Stimulated activated CD8-positive, alpha-beta memory T cell treated with anti-CD3 and anti-CD28 coated beads, Interleukin-15, amount 100 ng/mL, for 24 hours (primary cell): ENCODE results near the gene TRPM2.

Experiments
- DNase-seq: peaks from one replicate; pipeline ENCODE4 v3.0.0-alpha.2; 2020; ENCODE audit warnings: low read depth

The TRPM2 gene

GRCh38 chr21:44322621-44323325, 30.6 kb upstream of the TRPM2 start:
- no peak for DNase-seq

DNA sequence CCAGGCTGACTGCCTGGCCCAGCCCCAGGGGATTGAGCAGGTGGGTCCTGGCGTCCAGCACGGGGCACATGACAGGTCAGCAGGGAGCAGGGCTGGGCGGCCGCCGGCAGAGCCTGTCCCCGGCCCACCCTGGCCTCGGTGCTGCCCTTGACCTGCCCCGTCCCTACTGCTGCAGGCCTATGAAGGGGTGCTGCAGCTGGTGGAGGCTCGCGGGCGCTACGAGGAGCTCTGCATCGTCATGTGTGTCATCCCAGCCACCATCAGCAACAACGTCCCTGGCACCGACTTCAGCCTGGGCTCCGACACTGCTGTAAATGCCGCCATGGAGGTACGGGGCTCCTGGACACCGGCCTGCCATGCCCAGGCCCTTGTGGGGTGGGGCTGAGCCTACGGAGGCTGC, 29.8 kb upstream of the TRPM2 start:
- DNase-seq: no peak

DNA sequence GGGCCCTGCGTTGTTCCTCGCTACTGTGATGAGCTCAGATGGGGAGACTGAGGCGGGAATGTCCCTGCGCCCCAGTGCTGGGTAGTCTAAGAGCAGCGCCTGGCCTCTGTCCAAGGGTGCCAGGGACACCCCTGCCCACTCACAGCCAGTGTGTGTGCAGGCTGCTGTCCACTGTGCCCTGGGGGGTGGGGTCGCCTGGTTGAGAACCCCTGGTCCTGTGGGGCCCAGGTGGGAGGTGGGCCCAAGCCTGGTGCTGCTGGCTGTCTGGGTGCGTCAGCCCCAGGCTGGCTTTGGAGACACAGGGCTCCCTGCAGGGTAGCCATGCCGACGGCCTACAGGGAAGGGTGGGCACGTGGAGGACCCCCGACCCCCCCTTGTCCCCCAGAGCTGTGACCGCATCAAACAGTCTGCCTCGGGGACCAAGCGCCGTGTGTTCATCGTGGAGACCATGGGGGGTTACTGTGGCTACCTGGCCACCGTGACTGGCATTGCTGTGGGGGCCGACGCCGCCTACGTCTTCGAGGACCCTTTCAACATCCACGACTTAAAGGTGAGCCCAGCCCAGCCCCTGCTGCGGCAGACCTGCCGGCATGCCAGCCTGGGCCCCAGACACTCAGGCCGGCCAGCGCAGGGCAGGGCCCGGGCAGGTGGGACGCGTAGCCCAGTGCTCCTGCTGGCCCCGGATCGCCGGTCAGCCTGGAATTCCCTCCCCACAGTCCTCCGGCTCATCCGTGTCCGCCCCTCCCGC, 29.1 kb upstream of the TRPM2 start:
- DNase-seq: no peak

GRCh38 chr21:44324854-44325107, 28.6 kb upstream of the TRPM2 start:
- no peak for DNase-seq

GRCh38 chr21:44325386-44326271, 27.8 kb upstream of the TRPM2 start:
- no peak for DNase-seq

DNA sequence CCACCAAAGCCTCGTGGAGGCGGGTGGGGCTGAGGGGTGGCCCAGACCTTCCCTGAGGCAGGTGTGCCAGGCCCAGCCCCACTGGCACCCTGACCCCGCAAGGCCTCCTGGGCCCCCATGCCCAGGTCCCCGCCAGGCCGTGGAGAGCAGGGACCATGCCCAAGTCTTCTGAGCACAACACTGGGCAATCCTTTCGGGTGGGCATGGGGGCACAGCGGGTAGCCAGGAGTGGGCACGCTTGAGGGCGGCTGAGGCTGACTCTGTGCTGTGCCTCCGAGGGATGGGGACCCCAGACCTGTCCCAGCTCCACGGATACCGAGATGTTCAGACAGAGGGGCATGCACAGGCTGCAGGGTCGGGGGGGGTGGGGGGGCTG, 27.2 kb upstream of the TRPM2 start:
- no peak for DNase-seq

DNA sequence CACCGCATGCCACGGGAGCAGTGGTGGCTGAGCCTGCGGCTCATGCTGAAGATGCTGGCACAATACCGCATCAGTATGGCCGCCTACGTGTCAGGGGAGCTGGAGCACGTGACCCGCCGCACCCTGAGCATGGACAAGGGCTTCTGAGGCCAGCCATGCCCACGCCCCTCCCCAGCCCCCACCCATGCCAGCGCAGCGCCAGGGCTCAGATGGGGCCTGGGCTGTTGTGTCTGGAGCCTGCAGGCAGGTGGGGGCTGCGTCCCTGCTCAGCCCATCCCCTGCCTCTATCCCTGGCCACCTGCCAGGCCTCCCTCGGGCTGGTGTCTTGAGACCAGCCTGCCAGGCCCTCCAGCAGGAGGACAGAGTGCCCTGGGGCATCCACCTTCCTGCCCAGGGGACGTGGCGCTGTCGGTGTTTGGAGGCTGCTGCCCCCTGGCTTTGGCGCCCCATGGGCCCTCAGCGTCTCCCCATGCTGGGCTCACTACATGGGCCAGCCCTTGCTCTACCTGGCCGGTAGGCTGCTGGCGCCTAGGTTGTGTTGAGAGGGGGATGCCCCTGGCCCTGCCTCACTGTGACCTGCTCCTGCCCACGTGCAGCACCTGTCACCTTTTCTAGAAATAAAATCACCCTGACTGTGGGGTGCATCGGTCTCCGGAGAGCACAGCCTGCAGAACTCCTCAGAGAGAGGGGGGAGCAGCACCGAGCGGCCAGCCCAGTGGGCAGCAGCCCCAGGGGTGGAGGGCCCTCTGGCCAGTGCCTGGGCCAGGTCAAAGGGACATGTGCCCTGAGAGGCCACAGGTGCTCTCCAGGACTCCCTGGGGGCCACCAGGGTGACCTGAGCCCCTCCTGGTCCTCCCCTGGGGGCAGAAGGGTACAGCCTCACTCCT, 26.5 kb upstream of the TRPM2 start:
- no peak for DNase-seq

GRCh38 chr21:44327603-44327974, 25.8 kb upstream of the TRPM2 start:
- no peak for DNase-seq

DNA sequence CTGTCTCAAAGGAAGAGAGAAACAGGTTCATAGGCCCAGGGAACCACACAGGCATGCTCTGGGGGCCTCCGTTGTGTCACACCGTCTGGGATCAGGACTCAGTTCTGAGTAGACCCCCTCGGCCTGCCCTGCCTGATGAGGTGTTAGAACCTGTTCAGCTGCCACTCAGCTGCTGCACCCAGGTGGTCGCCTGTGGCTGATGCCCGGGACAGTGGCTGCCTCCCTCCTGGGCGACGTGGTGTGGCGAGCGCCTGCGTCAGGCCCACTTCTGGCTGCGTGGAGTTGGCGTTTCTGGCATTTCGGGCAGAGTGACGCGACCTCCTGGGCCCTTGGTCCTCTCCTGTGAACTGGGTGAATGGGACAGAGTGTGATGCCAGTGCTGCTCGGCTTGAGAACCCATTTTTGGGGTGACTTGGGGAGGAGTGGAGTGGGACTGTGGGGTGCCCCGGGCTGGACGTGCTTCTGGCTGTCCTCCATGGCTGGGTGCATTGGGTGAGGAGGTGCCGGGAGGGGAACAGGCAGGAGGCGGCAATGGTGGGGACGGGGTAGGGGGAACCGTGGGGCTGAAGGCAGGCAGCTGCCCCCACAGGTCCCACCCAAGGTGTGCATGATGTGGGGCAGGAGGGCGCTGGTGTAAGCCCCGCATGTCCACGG, 25.1 kb upstream of the TRPM2 start:
- DNase-seq: no peak

DNA sequence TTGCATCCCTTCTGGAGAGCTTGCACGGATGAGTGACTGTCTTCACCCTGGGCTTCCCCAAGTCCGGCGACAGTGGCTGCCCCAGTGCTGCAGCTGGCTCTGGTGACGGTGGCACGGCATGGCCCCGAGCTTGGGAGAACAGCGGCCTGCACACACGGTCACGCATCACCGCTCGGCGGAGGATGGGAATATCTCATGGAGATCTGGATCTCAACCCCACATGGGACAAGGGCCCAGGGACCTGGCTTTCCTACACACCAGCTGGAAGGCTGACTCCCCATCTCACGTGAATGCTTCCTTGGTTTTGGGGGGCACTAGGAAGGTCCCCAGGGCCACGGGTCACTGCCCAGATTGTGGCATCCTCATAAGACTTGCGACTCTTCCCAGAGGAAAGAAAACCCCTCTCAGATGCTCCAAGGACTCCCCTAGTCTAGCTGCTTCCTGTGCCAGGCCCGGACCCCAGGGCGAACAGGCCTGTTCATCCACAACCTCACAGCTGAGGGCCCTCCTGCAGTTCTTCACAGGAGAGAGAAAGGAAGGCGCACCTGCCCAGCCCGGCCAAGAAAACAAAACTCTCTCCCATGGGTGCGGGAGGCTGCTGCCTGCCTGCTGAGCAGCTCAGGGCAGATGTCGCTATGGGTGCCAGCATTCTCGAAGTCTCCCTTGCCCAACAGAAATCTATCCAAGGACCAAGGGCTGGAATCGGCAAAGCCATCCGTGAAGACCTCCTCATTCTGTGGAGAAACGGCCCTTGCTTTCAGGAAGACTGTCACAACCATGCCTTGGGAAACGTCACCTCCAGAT, 24.1 kb upstream of the TRPM2 start:
- DNase-seq: no peak

- DNase-seq: no peak
Observed at GRCh38 chr21:44329971-44330681, 23.3 kb upstream of the TRPM2 start.

DNA sequence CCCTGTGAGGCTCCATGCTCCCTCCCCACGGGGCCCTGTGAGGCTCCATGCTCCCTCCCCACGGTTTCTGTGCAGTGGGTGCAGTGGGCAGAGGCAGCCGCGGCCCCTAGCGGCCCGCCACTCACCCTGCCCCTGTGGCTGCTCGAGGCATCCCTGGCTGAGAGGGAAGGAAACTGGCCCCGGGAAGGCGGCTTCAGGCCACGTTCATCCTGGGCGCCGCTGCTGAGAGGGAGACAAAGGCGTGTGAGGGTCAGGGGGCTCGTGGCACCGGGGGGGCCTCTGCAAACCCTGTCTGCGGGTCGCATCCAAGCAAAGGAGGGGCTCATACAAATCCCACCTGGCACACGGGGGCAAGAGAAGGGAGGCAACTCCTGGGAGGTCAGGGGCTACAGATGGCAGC, 22.7 kb upstream of the TRPM2 start:
- no peak for DNase-seq

- no peak for DNase-seq
Observed at GRCh38 chr21:44331209-44331608, 22.2 kb upstream of the TRPM2 start.

DNA sequence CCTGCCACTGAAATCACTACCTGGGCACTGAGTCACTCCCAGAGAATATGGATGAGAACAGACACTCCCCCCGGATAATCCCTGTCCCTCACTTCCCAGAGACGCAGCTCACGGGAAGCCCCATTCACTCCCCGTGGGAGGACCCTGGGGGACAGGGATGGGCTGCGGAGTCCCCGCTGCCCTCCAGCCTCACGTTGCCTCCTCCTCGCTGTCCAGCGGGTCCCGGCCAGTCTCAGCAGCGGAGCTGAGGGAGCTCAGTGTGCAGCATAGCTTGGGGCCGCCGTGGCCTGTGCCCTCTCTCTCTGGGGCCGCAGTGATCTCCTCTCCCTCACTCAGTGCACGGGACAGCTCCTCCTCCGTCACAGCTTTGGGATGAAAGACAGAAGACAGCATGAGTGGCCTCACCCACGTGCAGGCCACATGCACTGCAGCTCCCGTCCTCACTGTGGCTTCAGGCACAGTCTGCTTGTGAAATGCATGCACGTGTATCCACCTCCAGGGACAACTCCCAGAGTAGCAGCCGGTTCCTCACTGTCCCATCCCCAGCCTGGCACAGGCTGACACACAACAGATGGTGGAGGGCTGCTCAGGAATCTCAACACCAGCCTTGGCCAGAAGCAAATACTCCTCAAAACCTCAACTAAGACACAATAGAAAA, 21.6 kb upstream of the TRPM2 start:
- no peak for DNase-seq

DNA sequence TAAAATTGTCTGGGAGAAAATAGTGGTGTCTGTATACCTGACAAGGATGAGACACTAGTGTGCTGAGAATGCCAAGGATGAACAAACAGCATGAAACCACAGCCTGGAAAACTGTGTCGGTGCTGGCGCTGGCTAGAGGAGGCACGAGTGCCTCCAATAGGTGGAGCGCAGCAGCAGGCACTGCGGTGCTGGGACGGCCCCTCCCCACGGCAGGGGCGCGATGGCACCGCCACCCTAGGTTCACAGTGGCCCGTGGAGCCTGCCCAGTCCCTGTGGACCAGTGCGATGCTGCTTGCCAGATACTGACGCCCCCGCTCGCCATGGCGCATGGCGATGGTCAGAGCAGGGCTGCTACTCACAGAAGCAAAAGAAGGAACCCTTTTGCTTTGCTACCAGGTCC, 21.0 kb upstream of the TRPM2 start:
- no peak for DNase-seq

GRCh38 chr21:44332965-44333364, 20.5 kb upstream of the TRPM2 start:
- DNase-seq: no peak

DNA sequence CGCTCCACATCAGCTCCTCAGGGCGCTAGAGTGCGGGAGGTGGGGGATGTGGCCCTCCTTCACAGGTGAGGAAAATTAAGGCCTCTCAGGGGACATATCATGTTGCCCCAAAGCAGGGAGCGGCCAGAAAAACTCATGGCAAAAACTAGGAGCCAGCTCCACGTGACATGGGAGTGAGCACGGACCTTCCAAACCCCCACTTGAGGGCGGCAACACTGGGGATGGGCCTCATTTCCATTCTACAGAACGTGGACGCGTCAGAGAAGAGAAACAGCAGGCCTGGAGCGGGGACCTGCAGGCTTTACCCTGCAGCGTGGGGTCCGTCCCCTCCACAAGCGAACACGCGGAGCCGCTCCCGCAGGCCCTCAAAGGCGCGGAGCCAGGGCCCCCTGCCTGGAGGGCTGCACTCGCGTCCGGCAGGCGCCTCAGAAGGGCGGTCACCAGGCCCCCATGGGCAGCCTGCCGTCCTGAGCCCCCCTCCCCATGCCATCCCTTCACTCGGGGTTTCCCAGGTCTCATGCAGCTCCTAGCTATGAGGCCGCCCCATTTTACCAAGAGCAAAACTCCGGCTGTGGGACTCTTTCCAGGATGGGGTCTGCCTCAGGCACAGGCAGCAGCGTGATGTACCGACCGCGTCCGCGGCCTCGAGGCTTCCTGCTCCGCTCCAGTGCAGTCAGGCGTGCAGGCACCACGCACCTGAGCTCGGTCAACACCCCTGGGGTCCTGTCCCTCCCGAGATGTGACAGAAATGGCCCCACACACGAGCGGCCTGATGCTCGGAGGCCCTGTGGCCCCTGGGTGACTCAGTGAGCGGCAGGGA, 19.7 kb upstream of the TRPM2 start:
- DNase-seq: no peak

DNA sequence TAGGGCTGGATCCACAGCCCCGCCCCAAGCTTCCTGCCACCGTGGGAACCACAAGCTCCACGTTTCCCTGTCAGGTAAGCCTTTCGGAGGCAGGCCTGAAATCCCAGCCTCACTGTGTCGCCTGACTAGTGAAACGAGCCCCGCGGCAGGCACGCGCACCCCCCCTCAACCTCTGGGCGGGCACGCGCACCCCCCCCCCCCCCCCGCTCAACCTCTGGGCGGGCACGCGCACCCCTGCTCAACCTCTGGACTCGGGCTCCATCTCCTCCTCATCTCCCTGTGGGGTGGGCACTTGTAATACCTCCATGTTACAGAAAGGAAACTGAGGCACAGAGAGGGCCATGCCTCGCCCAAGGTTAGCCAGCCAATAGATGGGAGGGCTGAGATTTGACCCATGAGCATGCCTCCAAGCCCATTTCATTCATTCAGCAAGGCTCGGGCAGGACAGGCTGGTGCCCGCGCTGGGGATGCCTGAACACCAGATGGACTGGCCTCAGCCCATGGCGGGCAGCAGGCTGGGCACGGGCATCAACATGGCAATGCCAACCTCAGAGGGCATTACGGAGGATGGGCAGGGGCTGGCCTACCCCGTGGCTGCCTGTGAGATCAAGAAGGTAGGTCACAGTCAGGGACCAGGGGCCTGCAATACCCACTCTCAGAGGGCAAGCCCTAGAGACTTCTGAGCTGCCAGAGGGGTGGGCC, 18.9 kb upstream of the TRPM2 start:
- no peak for DNase-seq
